Lower leg skin (tissue), 4 donors: ENCODE data around the gene LCORL. TPM values are rescaled to one million over a fixed set of nuclear protein-coding genes. Genes with fewer than 3 reads are reported as not detected.

Experiments used
- DNase-seq, 2 donors: peaks; one replicate each; pipeline ENCODE4 v3.0.0-alpha.2; 2019; ENCODE audit warnings: low spot score in 2 of 2
- H3K4me3 ChIP-seq: fragments of 200-600 bp; sonication (generic); 2 replicates; pipeline ENCODE4 v1.5.1; 2017; ENCODE audit warnings: mild to moderate bottlenecking, low read depth; ENCODE audit not compliant: poor library complexity, severe bottlenecking
- POLR2A ChIP-seq, 2 donors: fragments of 450-650 bp; IDR thresholded peaks; one replicate each; pipeline ENCODE4 v1.6.1; 2016 to 2017; ENCODE audit warnings: antibody characterized with exemption in 2 of 2, mild to moderate bottlenecking in 1 of 2, moderate library complexity in 1 of 2
- WGBS, 2 donors: methylation state at CpG; one replicate each; pipeline ENCODE4 v1.1.5; 2018; 5-methylcytosine and 5-hydroxymethylcytosine counted together
- intact Hi-C: fragments of 100-400 bp; cut with DNase I; formaldehyde crosslinking; loops from one replicate; pipeline ENCODE4 v1.15.0; 2023; ENCODE audit warnings: low total_unique reads
- total RNA-seq, 4 donors: library from RNA; depleted of rRNA; stranded (reverse); fragments of >200 nt; gene quantifications; one replicate each; pipeline ENCODE4 v1.1.0, GENCODE V29; 2016
- TF ChIP-seq, protein P1 (sequence below), 3 donors: fragments of 450-650 bp; IDR thresholded peaks; one replicate each; pipeline ENCODE4 v1.5.1; 2016; ENCODE audit warnings: antibody characterized with exemption in 3 of 3, mild to moderate bottlenecking in 3 of 3, moderate library complexity in 2 of 3

Gene LCORL
- total RNA-seq, 4 donors from 2014 or later = 12.2 to 58.9 (median 27.0) TPM

DNA sequence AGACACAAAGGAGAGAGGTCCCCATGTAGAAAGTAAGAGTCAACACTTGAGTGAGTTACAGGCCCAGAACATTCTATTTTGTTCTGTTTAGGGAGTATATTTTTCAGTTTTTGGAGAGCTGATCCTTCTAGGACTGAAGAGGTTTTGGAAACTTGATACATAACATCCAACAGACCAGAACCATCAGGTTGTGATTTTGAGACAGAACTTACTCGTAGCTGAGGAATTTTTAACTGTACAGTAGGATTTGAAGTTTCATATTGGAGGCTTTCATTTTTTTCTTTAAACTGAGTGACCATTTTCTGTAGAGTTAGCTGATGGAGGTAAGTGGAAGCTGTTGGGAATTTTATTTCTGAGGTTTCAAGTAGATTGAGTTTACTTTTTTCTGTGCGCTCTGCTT is 137.5 kb downstream of the LCORL start:
- intact Hi-C loops = no loop called here
- WGBS, 2 donors = 82 to 88% methylated on average over 2 of the region's 2 CpGs
- TF ChIP-seq, protein P1, sequence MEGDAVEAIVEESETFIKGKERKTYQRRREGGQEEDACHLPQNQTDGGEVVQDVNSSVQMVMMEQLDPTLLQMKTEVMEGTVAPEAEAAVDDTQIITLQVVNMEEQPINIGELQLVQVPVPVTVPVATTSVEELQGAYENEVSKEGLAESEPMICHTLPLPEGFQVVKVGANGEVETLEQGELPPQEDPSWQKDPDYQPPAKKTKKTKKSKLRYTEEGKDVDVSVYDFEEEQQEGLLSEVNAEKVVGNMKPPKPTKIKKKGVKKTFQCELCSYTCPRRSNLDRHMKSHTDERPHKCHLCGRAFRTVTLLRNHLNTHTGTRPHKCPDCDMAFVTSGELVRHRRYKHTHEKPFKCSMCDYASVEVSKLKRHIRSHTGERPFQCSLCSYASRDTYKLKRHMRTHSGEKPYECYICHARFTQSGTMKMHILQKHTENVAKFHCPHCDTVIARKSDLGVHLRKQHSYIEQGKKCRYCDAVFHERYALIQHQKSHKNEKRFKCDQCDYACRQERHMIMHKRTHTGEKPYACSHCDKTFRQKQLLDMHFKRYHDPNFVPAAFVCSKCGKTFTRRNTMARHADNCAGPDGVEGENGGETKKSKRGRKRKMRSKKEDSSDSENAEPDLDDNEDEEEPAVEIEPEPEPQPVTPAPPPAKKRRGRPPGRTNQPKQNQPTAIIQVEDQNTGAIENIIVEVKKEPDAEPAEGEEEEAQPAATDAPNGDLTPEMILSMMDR (IDR thresholded peaks at IDR 0.05) = no peak
- TF ChIP-seq POLR2A (IDR thresholded peaks at IDR 0.05) = no peak
- H3K4me3 ChIP-seq = no peak overlapping the region
- no peak for DNase-seq

DNA sequence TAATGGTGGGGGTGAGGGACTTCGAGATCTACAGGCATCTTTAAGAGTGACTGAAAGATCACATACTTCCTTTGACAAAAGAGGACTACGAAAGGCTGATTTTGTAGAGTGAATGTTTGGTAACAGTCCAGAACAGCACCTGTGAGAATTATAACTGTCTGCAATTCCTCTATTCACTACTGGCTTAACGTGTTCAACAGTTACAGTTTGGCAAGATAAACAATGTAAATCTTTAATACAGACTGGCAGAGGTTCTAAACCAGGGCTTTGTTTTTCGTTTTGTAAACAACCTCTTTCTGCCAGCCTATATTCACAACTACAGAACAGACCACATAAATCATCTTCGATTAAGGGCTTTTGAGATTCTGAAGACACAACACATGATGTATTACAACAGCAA is 143.9 kb downstream of the LCORL start:
- H3K4me3 ChIP-seq = no peak overlapping the region
- no peak for DNase-seq
- intact Hi-C loops = no loop called here
- WGBS, 2 donors = 80 to 83% methylated on average over 5 of the region's 5 CpGs
- TF ChIP-seq, protein P1 (IDR thresholded peaks at IDR 0.05) = no peak
- no peak for TF ChIP-seq POLR2A (IDR thresholded peaks at IDR 0.05)

DNA sequence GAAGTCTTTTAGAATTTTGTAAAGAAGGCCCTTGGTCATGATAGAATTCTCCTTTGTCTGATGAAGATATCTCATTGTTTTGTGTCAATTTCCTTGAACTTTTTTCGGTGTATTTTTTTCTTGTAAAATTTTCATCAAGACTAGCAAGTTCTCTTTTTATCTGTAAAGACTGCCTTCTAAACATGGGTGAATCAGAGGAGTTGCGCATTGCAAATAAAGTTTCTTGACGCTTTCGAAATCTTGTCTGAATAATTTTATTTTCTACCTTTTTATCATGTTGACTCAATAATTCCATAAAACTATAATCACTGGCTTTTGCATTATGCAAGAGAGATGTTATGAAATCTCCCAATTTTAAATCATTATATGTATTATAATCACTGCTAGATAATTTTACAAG is 144.6 kb downstream of the LCORL start:
- WGBS, 2 donors = 96 to 98% methylated on average over 4 of the region's 4 CpGs
- no peak for DNase-seq

DNA sequence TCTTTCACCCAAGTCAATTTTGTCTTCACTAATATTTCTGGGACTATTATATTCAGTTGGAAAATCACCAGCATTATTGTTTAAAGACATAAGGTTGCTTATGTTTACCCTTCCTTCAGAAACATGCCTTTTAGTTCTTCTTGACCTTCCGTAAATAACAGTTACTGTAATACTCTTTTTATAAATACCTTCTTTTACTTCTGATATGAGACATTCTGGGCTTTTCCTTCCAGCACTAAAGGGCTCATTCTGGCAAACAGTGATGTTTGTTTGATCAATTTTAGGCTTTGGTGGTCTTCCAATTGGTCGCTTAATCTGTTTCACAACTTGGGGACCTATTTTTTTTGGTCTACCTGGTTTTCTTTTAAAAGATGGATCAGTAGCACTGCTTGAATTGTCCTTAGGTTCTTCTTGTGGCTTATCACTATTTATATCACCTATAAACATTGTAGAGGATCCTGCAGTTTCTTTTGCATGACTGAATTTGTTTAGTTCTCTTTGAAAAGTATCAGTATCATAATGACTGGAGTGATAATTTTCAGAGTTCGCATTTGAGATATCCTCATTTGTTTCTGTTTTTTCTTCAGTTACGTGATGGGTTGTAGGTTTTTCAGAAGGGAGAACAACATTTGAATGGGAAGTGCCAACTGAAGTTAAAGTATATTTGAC is 146.0 kb downstream of the LCORL start:
- DNase-seq = no peak
- intact Hi-C loops = no loop called here
- H3K4me3 ChIP-seq = no peak overlapping the region
- TF ChIP-seq POLR2A (IDR thresholded peaks at IDR 0.05) = no peak
- TF ChIP-seq, protein P1 (IDR thresholded peaks at IDR 0.05) = no peak
- 96 to 98% methylated on average over 4 of the region's 4 CpGs for WGBS, 2 donors

More for the DNA sequence above, 144.6 kb downstream of the LCORL start:
- no peak overlapping the region for H3K4me3 ChIP-seq
- TF ChIP-seq POLR2A (IDR thresholded peaks at IDR 0.05) = no peak
- TF ChIP-seq, protein P1 (IDR thresholded peaks at IDR 0.05) = no peak
- intact Hi-C loops = no loop called here

DNA sequence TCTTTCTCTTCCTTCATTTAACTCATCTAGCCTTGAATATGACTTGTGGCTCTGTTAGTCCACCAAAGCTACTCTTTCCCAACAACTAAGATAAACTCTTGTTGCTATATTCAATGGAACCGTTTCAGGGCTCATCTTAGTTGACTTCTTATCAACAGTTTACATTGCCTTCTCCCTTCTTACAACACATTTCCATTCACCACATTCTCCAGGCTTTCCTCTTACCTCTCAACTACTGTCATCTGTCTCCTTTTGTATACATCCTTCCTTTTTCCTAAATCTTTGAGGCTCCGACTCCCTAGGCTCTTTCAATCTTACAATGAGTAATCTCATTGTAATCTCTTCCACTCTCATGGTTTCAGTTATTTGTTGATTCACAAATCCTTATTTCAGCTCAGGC is 152.2 kb downstream of the LCORL start:
- intact Hi-C loops = no loop called here
- H3K4me3 ChIP-seq = no peak overlapping the region
- no peak for TF ChIP-seq POLR2A (IDR thresholded peaks at IDR 0.05)
- TF ChIP-seq, protein P1 (IDR thresholded peaks at IDR 0.05) = no peak
- 93 to 99% methylated on average over 2 of the region's 2 CpGs for WGBS, 2 donors
- no peak for DNase-seq

DNA sequence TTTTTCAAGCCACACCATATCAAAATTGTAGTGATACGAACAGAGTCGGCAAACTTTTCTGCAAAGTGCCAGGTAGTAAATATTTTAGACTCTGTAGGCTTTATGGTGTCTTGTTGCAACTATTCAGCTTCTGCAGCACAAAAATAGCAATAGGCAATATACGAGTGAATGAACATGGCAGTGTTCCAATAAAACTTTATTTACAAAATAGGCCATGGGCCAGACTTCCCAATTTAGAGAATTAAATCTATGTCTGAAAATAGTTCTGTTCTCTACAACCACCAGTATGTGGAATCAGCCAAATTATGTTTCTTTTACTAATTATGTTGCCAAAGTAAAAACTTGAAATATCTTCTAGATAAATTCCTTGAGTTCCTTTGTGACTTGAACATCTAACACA is 154.3 kb downstream of the LCORL start:
- 77 to 79% methylated on average over 3 of the region's 3 CpGs for WGBS, 2 donors
- no peak for TF ChIP-seq POLR2A (IDR thresholded peaks at IDR 0.05)
- TF ChIP-seq, protein P1 (IDR thresholded peaks at IDR 0.05) = no peak
- intact Hi-C loops = no loop called here
- no peak for DNase-seq
- H3K4me3 ChIP-seq = no peak overlapping the region
